IPS-11a (cell line): ENCODE measurements around the gene HCN3.
"Not testable (repeated sequence)": the region's sequence is repeated elsewhere in the genome, so short reads cannot be mapped to it uniquely, and the experiment has no call there.

Experiments
- H3K4me3 ChIP-seq: one replicate; pipeline ENCODE4 v1.5.1; 2013; ENCODE audit warnings: low read depth, low read length, control low read depth

The HCN3 gene

GRCh38 chr1:155282488-155283091 lies 5.3 kb downstream of the HCN3 start:
- no peak overlapping the region for H3K4me3 ChIP-seq

DNA sequence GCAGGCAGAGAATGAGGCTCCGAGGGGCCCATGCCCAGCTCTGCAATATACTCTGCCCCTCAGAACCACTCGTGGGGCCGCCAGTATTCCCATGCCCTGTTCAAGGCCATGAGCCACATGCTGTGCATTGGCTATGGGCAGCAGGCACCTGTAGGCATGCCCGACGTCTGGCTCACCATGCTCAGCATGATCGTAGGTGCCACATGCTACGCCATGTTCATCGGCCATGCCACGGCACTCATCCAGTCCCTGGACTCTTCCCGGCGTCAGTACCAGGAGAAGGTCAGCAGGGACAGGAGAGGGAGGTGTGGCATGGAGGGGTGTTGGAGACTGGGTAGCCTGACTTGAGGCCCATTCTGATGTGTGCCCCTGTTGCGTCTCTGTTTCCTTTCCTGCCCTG lies 7.2 kb downstream of the HCN3 start:
- H3K4me3 ChIP-seq, result no peak overlapping the region

- H3K4me3 ChIP-seq, result no peak overlapping the region
Measured at GRCh38 chr1:155285063-155285462, 7.8 kb downstream of the HCN3 start.

GRCh38 chr1:155285631-155286044 lies 8.4 kb downstream of the HCN3 start:
- H3K4me3 ChIP-seq, result no peak overlapping the region

DNA sequence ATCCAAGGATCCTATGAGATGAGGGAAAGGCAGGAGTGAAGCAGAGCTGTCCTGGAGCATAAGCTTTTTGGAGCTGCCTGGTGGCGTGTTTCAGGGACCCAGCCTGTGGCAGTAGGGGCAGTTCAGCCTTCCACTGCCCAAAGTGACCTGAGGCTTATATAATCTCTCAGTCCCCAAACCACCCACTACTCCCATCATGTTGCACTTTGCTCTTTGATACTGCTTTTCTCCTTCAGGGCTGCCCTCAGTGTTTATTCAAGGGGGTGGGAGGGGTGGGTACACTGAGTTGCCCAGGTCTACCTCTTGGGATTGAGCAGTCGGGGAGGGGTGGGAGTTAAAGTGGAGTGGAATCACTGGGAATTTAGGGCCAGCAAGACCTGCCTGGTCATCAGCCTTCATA lies 9.3 kb downstream of the HCN3 start:
- H3K4me3 ChIP-seq, result no peak overlapping the region

- H3K4me3 ChIP-seq, result no peak overlapping the region
Measured at GRCh38 chr1:155287987-155288543, 10.8 kb downstream of the HCN3 start.

GRCh38 chr1:155291006-155291405 lies 13.7 kb downstream of the HCN3 start:
- not testable (repeated sequence) for H3K4me3 ChIP-seq

GRCh38 chr1:155293086-155293749 lies 16.0 kb downstream of the HCN3 start:
- no peak overlapping the region for H3K4me3 ChIP-seq

DNA sequence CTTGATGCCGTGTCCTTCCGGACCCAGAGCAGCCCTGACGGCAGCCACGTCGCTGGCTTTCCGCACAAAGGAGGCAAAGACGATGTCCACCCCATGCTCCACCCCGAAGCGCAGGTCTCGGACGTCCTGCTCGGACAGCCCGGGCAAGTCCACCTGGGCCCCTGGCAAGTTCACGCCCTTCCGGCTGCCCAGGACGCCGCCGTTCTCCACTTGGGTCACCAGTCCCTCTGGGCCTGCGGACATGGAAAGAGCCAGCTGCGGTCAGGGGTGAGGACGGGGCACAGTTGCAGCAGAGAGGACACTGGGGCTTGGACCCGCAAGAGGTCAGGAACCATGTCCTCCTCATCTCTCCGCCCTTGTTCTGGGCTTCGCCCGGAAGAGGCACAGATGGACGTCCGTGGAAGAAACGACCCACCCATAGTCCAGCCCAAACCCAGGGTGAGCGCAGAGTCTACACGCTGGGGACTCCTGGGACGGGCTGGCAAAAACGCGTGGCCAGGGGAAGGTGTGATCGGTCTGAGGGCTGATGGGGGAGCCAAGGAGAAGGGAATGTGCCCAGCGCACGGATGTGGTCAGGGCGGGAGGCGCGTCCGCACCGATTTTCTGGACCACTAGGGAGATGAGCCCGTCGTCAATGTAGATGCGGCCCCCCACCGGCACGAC lies 17.4 kb downstream of the HCN3 start:
- peak overlapping the region; percentile 68 for H3K4me3 ChIP-seq

DNA sequence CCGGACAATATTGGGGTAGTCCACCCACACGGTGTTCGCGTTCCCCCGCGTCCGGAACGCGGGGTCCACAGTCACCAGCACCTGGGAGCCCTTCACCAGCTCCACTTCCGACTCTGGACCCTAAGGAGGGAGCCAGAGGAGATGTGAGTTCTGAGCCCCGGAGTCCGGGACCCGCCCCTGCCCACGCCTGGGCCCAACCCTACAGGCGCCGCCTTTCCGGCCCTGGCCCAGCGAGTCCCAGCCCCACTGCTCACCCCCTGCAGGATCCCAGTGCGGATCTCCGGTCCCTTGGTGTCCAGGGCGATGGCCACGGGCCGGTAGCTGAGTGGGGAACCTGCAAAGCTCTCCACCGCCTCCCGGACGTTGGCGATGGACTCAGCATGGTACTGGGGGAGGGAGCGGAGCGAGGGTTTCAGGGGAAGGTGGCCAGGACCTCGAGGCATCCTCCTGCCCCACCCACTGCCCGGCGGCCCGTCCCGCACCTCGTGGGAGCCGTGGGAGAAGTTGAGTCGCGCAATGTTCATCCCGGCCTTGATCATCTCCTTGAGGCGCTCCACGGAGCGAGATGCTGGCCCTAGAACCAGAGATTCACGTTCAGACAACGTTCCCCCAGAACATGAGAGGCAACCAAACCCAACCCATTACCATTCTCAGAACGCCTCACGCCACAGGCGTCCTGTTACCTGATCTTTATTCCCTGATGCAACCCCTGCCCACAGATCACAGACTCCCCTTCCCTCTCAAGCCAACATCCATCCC lies 18.1 kb downstream of the HCN3 start:
- H3K4me3 ChIP-seq, result peak overlapping the region; percentile 68

GRCh38 chr1:155295942-155296267 lies 18.6 kb downstream of the HCN3 start:
- peak overlapping the region; percentile 68 for H3K4me3 ChIP-seq

DNA sequence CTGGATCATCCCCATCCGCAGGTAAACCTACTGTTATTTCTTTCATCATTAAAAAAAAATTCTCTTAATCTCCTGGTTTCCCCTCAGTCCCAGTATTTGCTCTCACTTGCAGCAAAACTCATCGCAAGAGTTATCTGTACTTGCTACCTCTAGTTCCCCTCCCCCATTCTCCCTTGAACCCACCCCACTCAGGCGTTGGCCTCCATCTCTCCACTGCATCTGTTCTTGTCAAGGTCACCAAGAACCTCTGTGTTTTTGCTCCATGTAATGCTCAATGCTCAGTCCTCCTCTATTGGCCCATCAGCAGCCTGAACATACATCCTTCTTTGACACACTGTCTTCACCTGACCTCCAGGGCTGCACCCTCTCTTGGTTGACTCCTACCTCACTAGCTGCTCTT lies 19.4 kb downstream of the HCN3 start:
- H3K4me3 ChIP-seq, result no peak overlapping the region

DNA sequence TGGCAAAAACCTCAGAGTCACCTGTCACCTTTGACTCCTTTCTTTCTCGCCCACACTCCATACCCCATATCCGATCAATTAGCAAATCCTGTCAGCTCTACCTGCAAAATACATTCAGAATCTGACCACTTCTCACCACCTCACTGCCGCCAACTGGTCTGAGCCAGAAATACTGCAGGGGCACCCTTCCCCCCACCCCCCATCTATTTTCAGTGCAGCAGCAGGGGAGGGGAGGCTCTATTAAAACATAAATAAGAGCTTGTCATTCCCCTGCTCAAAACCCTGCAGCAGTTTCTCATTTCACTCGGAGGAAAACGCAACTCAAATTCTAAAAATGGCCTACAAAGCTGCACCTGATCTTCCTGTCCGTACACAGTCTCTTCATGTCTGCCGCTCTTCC lies 20.1 kb downstream of the HCN3 start:
- H3K4me3 ChIP-seq, result no peak overlapping the region

DNA sequence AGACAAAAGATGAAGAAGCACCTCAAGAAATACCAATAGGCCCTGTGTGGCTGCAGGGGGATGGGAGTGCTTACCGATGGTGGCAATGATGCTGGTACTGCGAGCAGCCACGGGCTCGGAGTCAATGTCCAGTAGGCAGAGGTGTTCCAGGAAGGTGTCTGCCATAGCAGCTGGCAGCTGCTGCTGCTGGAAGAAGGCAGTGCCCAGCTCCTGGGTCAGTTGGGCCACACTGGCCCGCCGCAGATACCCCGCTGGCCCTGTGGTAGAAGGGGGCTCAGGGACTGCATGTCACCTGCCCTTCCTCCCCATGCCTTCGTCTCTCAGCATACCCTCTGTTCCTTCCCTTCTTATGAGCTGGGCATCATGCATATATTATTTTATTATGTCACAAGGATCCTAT lies 22.8 kb downstream of the HCN3 start:
- no peak overlapping the region for H3K4me3 ChIP-seq

GRCh38 chr1:155300553-155301329 lies 23.5 kb downstream of the HCN3 start:
- H3K4me3 ChIP-seq, result no peak overlapping the region

DNA sequence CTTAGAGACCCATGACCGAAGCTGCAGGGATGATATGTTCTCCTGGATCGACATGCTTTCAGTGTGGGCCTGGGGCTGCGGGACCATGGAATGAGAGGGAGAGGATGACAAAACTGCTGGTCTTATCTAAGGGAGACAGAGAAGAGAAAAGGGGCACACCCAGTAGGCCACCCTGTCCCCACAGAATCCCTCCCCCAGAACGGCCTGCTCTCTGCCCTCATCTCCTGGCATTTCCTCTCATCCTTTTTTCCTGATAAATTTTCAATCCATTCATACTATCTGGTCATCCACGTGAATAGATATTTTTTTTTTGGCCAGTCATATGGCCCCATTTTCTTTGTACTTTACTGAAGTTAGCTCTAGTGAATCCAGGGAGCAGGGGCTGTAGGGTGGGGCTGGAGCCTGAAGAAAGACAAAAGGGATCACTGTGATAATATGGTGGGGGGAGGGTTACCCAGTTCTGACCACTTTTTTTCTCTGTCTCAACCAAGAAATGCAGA lies 24.1 kb downstream of the HCN3 start, which contains the start of gene PKLR:
TSS of gene PKLR (minus strand) at position 97 of the 500 bp plus-strand sequence. CDS start at position 54, 43 bp downstream.
- H3K4me3 ChIP-seq, result no peak within 1 kb of the TSS

DNA sequence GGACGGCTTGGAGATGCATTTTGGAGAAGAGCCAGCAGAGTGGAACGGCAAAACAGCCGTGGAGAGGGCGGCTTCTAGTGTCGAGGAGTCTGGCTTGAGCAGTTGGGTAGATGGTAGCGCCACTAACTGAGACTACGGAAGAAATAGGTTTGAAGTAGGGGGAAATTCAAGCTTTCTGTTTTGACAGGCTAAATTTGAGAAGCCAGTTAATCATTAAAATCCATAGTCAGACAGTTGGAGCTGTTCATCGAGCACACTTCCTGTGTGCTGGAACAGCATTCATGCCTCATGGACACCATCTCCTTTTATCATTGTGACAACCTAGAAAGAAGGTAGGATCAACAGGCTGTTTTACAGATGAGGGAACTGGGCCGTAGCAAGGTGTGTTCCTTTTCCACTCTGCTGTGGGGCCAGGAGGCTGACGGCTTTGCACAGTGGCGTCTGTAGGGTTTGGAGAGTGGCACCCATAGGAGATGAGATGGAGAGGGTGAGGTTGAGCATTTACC lies 27.3 kb downstream of the HCN3 start:
- no peak overlapping the region for H3K4me3 ChIP-seq

GRCh38 chr1:155305881-155306391 lies 28.7 kb downstream of the HCN3 start:
- H3K4me3 ChIP-seq, result no peak overlapping the region

DNA sequence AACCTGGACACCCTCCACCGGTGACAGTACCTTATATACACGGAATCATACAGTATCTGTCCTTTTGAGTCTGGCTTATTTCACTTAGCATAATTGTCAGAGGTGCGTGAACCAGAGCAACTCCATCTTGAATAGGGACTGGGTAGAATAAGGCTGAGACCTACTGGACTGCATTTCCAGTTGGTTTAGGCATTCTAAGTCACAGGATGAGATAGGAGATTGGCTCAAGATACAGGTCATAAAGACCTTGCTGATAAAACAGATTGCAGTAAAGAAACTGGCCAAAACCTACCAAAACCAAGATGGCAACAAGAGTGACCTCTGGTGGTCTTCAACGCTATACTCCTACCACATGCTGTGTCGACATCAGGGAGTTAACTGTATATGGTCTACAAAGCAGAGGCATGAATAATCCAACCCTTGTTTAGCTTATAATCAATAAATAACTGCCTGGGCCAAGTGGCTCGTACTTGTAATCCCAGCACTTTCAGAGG lies 30.0 kb downstream of the HCN3 start:
- no peak overlapping the region for H3K4me3 ChIP-seq
